Kidney (tissue), 14 donors: ENCODE data around the gene CSH1. TPM values are rescaled to one million over a fixed set of nuclear protein-coding genes. Genes with fewer than 3 reads are reported as not detected.

Experiments used
- DNase-seq, 5 donors: peaks; one replicate each; pipeline ENCODE4 v3.0.0-alpha.2; 2013 to 2020
- FAIRE-seq: peaks from 2 replicates; lab custom pipeline; 2012; peaks lifted over from hg19 to GRCh38; lab: Jason Lieb, UNC
- H3K27ac ChIP-seq, 2 donors: one replicate each; pipeline ENCODE4 v1.7.0; 2013; ENCODE audit warnings: low read depth in 2 of 2, low read length in 2 of 2, inconsistent platforms in 1 of 2
- H3K27me3 ChIP-seq: one replicate; pipeline ENCODE4 v1.7.1; 2013; ENCODE audit warnings: low read length, inconsistent platforms; ENCODE audit not compliant: control insufficient read depth, insufficient read depth
- H3K36me3 ChIP-seq, 3 donors: one replicate each; pipeline versions ENCODE4 v1.7.0 to v1.7.1; 2013; ENCODE audit warnings: low read length in 3 of 3, control low read depth in 1 of 3, inconsistent platforms in 1 of 3; ENCODE audit not compliant: insufficient read depth in 3 of 3, control insufficient read depth in 2 of 3
- H3K4me1 ChIP-seq, 3 donors: one replicate each; pipeline versions ENCODE4 v1.7.0 to v1.7.1; 2013; ENCODE audit warnings: low read length in 3 of 3, inconsistent platforms in 1 of 3, low read depth in 1 of 3; ENCODE audit not compliant: control insufficient read depth in 2 of 3, insufficient read depth in 2 of 3
- H3K4me3 ChIP-seq, 3 donors: one replicate each; pipeline versions ENCODE4 v1.7.0 to v1.8.1; 2013; ENCODE audit warnings: low read length in 3 of 3, control low read depth in 1 of 3, inconsistent platforms in 1 of 3
- H3K9ac ChIP-seq, 3 donors: one replicate each; pipeline versions ENCODE4 v1.7.0 to v1.7.1; 2013; ENCODE audit warnings: low read length in 3 of 3, control low read depth in 1 of 3, inconsistent platforms in 1 of 3
- H3K9me3 ChIP-seq, 3 donors: one replicate each; pipeline versions ENCODE4 v1.7.0 to v1.7.1; 2013; ENCODE audit warnings: low read length in 3 of 3, control low read depth in 1 of 3, inconsistent platforms in 1 of 3; ENCODE audit not compliant: control insufficient read depth in 2 of 3, insufficient read depth in 1 of 3
- intact Hi-C: fragments of 100-400 bp; cut with DNase I; formaldehyde crosslinking; loops from one replicate; pipeline ENCODE4 v1.11.1; 2022
- polyA plus RNA-seq: library from polyadenylated mRNA; stranded (reverse); fragments of 350-450 nt; fragmentation: Illumina TruSeq; extraction: RNeasy Lipid Tissue Mini Kit (QIAGEN cat#74804); gene quantifications from one replicate; pipeline ENCODE4 v1.2.3, GENCODE V29; 2014; ENCODE audit warnings: low read depth, low replicate concordance; ENCODE audit not compliant: insufficient read depth
- total RNA-seq: library from RNA; stranded (reverse); fragmentation: NEBNext Ultra II Directional; extraction: Animal tissue kit (Norgen Biotek cat#: 25700); gene quantifications from one replicate; pipeline ENCODE4 v1.2.1, GENCODE V29; 2021
- TF ChIP-seq, protein P1 (sequence below): IDR thresholded peaks from 3 replicates; pipeline ENCODE4 v1.5.1; 2012; ENCODE audit warnings: mild to moderate bottlenecking, moderate library complexity, borderline replicate concordance; ENCODE audit not compliant: insufficient read depth; ENCODE audit errors: extremely low read depth
- donor health status: control.
- donor health status: control.
- donor health status: control.
- donor health status: control.
- donor health status: control.
- donor health status: DM: yes; HTN: yes; CAD: no.
- donor health status: Normal renal cell carcinoma (clear cell type).

Gene CSH1
- total and polyA plus RNA-seq, 2 donors from 2014 or later = not detected

DNA sequence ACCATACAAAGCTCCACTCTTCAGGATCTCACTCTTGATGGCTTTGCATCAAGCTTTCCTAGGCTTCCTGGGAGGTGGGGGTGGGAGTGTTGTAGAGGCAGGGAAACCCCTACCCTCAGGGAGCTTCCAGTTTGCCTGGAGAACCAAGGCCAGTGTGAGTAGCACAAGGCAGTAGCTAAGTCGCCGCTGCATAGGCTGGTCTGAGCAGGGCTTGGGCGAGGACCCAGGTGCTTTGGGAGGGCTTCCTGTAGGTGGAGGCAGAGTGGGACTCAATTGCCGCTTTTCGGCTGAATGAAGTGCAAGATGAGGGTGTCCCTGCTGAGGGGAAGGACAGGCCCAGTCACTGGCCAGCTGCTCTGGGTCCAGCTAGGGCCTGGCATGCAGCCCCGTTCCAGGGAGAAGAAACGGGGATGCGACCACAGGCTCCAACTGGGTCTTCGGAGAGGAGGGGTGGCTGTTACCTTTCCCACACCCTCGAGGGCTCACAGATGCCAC, 31.8 kb upstream of the CSH1 start:
- DNase-seq = peak in 2 of 5 donors; percentile 19 to 38
- FAIRE-seq = no peak
- peaks cover 0 to 6% (median 0%) of the 10 kb centered on the region in 3 donors for H3K4me1 ChIP-seq
- H3K9ac ChIP-seq = no peak overlapping the region
- no peak overlapping the region for H3K4me3 ChIP-seq
- H3K9me3 ChIP-seq = no peaks in the 10 kb centered on the region
- intact Hi-C loops = no loop called here
- H3K36me3 ChIP-seq = no peaks in the 10 kb centered on the region
- H3K27me3 ChIP-seq = no peaks in the 10 kb centered on the region
- no peak overlapping the region for H3K27ac ChIP-seq
- TF ChIP-seq, protein P1, sequence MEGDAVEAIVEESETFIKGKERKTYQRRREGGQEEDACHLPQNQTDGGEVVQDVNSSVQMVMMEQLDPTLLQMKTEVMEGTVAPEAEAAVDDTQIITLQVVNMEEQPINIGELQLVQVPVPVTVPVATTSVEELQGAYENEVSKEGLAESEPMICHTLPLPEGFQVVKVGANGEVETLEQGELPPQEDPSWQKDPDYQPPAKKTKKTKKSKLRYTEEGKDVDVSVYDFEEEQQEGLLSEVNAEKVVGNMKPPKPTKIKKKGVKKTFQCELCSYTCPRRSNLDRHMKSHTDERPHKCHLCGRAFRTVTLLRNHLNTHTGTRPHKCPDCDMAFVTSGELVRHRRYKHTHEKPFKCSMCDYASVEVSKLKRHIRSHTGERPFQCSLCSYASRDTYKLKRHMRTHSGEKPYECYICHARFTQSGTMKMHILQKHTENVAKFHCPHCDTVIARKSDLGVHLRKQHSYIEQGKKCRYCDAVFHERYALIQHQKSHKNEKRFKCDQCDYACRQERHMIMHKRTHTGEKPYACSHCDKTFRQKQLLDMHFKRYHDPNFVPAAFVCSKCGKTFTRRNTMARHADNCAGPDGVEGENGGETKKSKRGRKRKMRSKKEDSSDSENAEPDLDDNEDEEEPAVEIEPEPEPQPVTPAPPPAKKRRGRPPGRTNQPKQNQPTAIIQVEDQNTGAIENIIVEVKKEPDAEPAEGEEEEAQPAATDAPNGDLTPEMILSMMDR = no peak

DNA sequence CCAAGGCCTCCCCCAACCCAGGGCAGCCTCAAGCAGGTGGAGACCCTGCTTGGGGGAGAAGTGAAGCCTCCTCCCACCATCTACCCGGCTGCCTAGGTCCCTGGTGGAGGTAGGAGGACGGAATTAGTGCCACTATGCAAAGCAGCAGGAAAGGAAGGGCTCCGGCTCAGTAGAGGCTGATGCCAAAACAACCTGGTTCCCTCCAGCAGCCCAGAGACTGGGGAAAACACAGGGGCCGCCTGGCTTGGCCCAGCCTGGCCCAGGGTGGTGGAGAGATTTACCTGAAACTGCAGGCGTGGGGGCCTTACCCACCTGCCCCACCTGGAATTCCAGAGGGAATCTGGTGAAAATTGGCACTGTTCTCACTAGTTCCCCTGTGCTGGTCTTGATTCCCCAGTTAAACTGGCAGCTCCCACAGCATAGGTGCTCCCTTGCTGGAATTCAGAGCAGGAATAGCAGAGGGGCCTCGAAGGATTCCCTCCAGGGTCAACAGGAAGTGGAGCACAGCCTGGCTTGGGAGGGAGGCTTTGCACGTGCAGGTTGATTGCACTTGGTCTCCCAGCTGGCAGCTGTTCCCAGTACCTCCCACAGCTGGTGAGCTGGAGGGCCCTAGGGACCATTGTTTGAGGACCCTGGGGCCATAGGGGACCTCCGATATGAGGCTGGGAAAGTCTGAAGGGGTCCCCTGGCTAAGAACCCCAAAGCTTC, 31.2 kb upstream of the CSH1 start:
- TF ChIP-seq, protein P1 = no peak
- H3K4me3 ChIP-seq = no peak overlapping the region
- intact Hi-C loops = no loop called here

DNA sequence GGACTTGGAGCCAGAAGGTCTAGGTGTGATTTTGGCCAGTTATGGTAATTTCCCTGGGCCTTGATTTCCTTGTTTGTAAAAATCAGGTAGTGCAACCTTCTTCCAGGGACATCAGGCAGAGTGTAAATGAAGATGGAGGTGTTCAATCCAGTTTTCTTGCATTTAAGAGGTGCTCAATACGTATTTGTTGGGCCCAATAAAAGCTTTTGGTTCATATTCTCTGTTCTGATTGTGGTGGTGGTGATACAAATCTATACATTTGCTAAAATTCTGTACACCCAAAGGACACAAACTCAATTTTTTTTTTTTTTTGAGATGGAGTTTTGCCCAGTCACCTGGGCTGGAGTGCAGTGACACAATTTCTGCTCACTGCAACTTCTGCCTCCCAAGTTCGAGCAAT, 29.8 kb upstream of the CSH1 start:
- H3K9ac ChIP-seq = no peak overlapping the region
- intact Hi-C loops = no loop called here
- TF ChIP-seq, protein P1 = no peak
- H3K4me1 ChIP-seq = no peaks in the 10 kb centered on the region
- FAIRE-seq = no peak
- DNase-seq = no peak
- no peaks in the 10 kb centered on the region for H3K9me3 ChIP-seq
- no peak overlapping the region for H3K27ac ChIP-seq
- no peak overlapping the region for H3K4me3 ChIP-seq
- H3K27me3 ChIP-seq = no peaks in the 10 kb centered on the region
- no peaks in the 10 kb centered on the region for H3K36me3 ChIP-seq

More for the DNA sequence above, 31.2 kb upstream of the CSH1 start:
- H3K9ac ChIP-seq = no peak overlapping the region
- no peaks in the 10 kb centered on the region for H3K36me3 ChIP-seq
- no peaks in the 10 kb centered on the region for H3K27me3 ChIP-seq
- H3K27ac ChIP-seq = no peak overlapping the region
- DNase-seq = peak in 3 of 5 donors; percentile 21 to 51 (median 37)
- H3K9me3 ChIP-seq = no peaks in the 10 kb centered on the region
- H3K4me1 ChIP-seq = peaks cover 0 to 6% (median 0%) of the 10 kb centered on the region in 3 donors
- FAIRE-seq = no peak
